ENCODE data around the gene CNTRL. TPM values are rescaled to one million over a fixed set of nuclear protein-coding genes. Genes with fewer than 3 reads are reported as not detected.

The CNTRL gene
- polyA plus RNA-seq, 1 of the 3 experiments (the other 2 are of a cell fraction): 3.6 TPM

DNA sequence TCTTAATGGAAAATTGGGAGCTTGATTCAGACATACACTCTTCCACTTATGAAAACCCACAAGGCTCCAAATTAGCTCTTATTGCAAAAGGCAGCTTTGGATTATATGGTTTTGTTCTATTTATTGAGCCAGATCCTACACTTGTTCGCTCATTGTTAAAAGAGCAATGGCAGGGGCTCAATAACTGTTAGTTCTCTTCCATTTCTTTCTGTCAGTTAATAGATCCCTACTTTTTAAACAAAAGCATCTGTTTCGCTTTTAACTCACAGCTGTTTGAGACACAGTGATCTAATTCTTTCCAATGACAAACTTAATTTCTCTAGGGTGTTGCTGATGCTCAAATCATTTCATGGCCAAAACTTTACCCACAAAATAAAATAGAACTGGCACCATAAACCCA, 36.4 kb upstream of the CNTRL start:
- CTCF ChIA-PET: interaction anchor here (1.2 to 1.5 kb wide), 2 partner anchors 22 to 52 kb away, joined by 3 read pairs; no protein-coding TSS in a partner anchor
- no peak overlapping the region for H3K9ac ChIP-seq

DNA sequence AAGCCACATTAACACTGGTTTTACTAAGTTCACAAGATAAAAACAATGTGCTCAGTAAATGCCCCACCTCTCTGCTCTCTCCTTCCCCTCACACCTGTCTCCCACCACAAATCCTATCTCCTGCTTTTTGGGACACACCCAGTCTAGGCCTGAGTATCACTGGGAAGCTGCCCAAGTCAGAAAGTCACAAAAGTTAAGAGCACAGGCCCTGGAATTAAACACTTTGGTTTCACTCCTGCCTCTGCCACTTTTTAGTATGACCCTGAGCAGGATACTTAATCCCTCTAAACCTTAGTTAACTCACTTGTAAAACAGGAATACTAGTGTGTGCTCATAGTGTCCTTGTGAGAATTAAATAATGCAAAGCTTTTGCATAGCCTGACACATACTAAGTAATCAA, 36.0 kb upstream of the CNTRL start:
- no peaks in the 10 kb centered on the region; a peak in 1 of 4 replicates for H3K4me1 ChIP-seq (ENCODE audit: control insufficient read depth in 1 of 2, insufficient read depth in 2 of 2, low read depth in 1 of 2, low read length in 1 of 2)
- no peaks in the 10 kb centered on the region for H3K27me3 ChIP-seq (ENCODE audit: insufficient read depth)
- no peaks in the 10 kb centered on the region for H3K79me2 ChIP-seq (ENCODE audit: insufficient read depth)
- no peaks in the 10 kb centered on the region for H4K20me1 ChIP-seq (ENCODE audit: insufficient read depth)
- TF ChIP-seq FOSL2 (IDR thresholded peaks at IDR 0.05; ENCODE audit: borderline replicate concordance, low read depth): no peak
- no peak for TF ChIP-seq TEAD4 (IDR thresholded peaks at IDR 0.05; ENCODE audit: borderline replicate concordance, insufficient read depth)
- no peak for TF ChIP-seq JUND (IDR thresholded peaks at IDR 0.05)
- TF ChIP-seq, protein P1, sequence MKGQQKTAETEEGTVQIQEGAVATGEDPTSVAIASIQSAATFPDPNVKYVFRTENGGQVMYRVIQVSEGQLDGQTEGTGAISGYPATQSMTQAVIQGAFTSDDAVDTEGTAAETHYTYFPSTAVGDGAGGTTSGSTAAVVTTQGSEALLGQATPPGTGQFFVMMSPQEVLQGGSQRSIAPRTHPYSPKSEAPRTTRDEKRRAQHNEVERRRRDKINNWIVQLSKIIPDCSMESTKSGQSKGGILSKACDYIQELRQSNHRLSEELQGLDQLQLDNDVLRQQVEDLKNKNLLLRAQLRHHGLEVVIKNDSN (IDR thresholded peaks at IDR 0.05; ENCODE audit: borderline replicate concordance, low read depth): no peak
- TF ChIP-seq GATA2 (CRISPR knock-in tag; IDR thresholded peaks at IDR 0.05): no peak
- TF ChIP-seq, protein P2, sequence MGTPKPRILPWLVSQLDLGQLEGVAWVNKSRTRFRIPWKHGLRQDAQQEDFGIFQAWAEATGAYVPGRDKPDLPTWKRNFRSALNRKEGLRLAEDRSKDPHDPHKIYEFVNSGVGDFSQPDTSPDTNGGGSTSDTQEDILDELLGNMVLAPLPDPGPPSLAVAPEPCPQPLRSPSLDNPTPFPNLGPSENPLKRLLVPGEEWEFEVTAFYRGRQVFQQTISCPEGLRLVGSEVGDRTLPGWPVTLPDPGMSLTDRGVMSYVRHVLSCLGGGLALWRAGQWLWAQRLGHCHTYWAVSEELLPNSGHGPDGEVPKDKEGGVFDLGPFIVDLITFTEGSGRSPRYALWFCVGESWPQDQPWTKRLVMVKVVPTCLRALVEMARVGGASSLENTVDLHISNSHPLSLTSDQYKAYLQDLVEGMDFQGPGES (IDR thresholded peaks at IDR 0.05; ENCODE audit: low read depth, low read length): no peak
- no peak for TF ChIP-seq RFX5 (IDR thresholded peaks at IDR 0.05; ENCODE audit: low read length)
- TF ChIP-seq, protein P3, sequence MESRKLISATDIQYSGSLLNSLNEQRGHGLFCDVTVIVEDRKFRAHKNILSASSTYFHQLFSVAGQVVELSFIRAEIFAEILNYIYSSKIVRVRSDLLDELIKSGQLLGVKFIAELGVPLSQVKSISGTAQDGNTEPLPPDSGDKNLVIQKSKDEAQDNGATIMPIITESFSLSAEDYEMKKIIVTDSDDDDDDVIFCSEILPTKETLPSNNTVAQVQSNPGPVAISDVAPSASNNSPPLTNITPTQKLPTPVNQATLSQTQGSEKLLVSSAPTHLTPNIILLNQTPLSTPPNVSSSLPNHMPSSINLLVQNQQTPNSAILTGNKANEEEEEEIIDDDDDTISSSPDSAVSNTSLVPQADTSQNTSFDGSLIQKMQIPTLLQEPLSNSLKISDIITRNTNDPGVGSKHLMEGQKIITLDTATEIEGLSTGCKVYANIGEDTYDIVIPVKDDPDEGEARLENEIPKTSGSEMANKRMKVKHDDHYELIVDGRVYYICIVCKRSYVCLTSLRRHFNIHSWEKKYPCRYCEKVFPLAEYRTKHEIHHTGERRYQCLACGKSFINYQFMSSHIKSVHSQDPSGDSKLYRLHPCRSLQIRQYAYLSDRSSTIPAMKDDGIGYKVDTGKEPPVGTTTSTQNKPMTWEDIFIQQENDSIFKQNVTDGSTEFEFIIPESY (IDR thresholded peaks at IDR 0.05; ENCODE audit: borderline replicate concordance, low read depth): no peak
- no peaks in the 10 kb centered on the region for H3K9me3 ChIP-seq
- no peak overlapping the region for H3K4me3 ChIP-seq (ENCODE audit: low read depth in 2 of 2, low read length in 1 of 2)
- H3K9ac ChIP-seq: no peak overlapping the region
- ChIA-PET POLR2A (no interaction called here), CTCF (interaction anchor here (1.2 to 1.5 kb wide), 2 partner anchors 22 to 53 kb away, joined by 3 read pairs; no protein-coding TSS in a partner anchor)
- H3F3A ChIP-seq (replicated peaks; ENCODE audit: insufficient read depth): no peaks in the 10 kb centered on the region
- H3K4me2 ChIP-seq: no peak overlapping the region
- no peak for DNase-seq
- H3K36me3 ChIP-seq (replicated peaks in 1 of 2; ENCODE audit: control insufficient read depth in 1 of 2, insufficient read depth in 2 of 2, low read length in 1 of 2): no peaks in the 10 kb centered on the region
- H2AFZ ChIP-seq (ENCODE audit: low read depth): no peak overlapping the region
- no peak overlapping the region for H3K27ac ChIP-seq (ENCODE audit: low read depth in 2 of 2, low read length in 1 of 2)
- no peaks in the 10 kb centered on the region for H3K9me2 ChIP-seq

More for the DNA sequence above, 36.4 kb upstream of the CNTRL start:
- no peaks in the 10 kb centered on the region for H4K20me1 ChIP-seq (ENCODE audit: insufficient read depth)
- WGBS (ENCODE audit: low lambda C conversion rate): 96% methylated on average over 2 of the region's 2 CpGs
- H2AFZ ChIP-seq (ENCODE audit: low read depth): no peak overlapping the region
- POLR2A ChIA-PET: no interaction called here
- no peaks in the 10 kb centered on the region for H3K9me2 ChIP-seq
- H3K9me3 ChIP-seq: no peaks in the 10 kb centered on the region
- no peak overlapping the region for H3K27ac ChIP-seq (ENCODE audit: low read depth in 2 of 2, low read length in 1 of 2)
- no peaks in the 10 kb centered on the region for H3K79me2 ChIP-seq (ENCODE audit: insufficient read depth)
- no peaks in the 10 kb centered on the region for H3F3A ChIP-seq (replicated peaks; ENCODE audit: insufficient read depth)
- DNase-seq: no peak
- no peaks in the 10 kb centered on the region for H3K27me3 ChIP-seq (ENCODE audit: insufficient read depth)
- H3K4me2 ChIP-seq: no peak overlapping the region
- no peak overlapping the region for H3K4me3 ChIP-seq (ENCODE audit: low read depth in 2 of 2, low read length in 1 of 2)
- TF ChIP-seq FOXM1 (IDR thresholded peaks at IDR 0.05; ENCODE audit: low read depth): no peak
- TF ChIP-seq RXRA (IDR thresholded peaks at IDR 0.05; ENCODE audit: borderline replicate concordance, low read depth): no peak
- TF ChIP-seq FOSL2 (IDR thresholded peaks at IDR 0.05; ENCODE audit: borderline replicate concordance, low read depth): no peak
- TF ChIP-seq EP300 (IDR thresholded peaks at IDR 0.05; ENCODE audit: borderline replicate concordance in 1 of 2, low read depth in 1 of 2, low read length in 1 of 2): no peak
- no peak for TF ChIP-seq TAF1 (IDR thresholded peaks at IDR 0.05; ENCODE audit: borderline replicate concordance, low read depth, low read length)
- no peak for TF ChIP-seq POLR2AphosphoS5 (IDR thresholded peaks at IDR 0.05; ENCODE audit: low read depth, low read length)
- no peak for TF ChIP-seq GABPA (IDR thresholded peaks at IDR 0.05; ENCODE audit: low read depth)
- no peaks in the 10 kb centered on the region; a peak in 1 of 4 replicates for H3K4me1 ChIP-seq (ENCODE audit: control insufficient read depth in 1 of 2, insufficient read depth in 2 of 2, low read depth in 1 of 2, low read length in 1 of 2)
- no peaks in the 10 kb centered on the region for H3K36me3 ChIP-seq (replicated peaks in 1 of 2; ENCODE audit: control insufficient read depth in 1 of 2, insufficient read depth in 2 of 2, low read length in 1 of 2)
